ENCODE data around the gene TMEM144. TPM values are rescaled to one million over a fixed set of nuclear protein-coding genes. Genes with fewer than 3 reads are reported as not detected.
A peak's percentile ranks its signal among the peaks of the same experiment; 100 is the strongest.

TMEM144 gene
- total RNA-seq (2014; rRNA removed; shearing (Covaris generic)): 2.4 and 4.6 TPM in 2 replicates

- DNase-seq (ENCODE audit: low spot score): peak; percentile 88
Measured at GRCh38 chr4:158209825-158210807, at the start of gene TMEM144. TSS of gene TMEM144 (plus strand) at chr4:158210486. CDS start at chr4:158212668, 2,182 bp downstream.

GRCh38 chr4:158161551-158162354, 48.5 kb upstream of the TMEM144 start:
- peak; percentile 75 for DNase-seq (ENCODE audit: low spot score)

- DNase-seq (ENCODE audit: low spot score): no peak
Measured at GRCh38 chr4:158162631-158163030, 47.7 kb upstream of the TMEM144 start.

GRCh38 chr4:158163941-158164767, 46.1 kb upstream of the TMEM144 start:
- no peak for DNase-seq (ENCODE audit: low spot score)

- DNase-seq (ENCODE audit: low spot score): no peak
Measured at GRCh38 chr4:158164768-158165213, 45.5 kb upstream of the TMEM144 start.

- no peak for DNase-seq (ENCODE audit: low spot score)
Measured at GRCh38 chr4:158166701-158167100, 43.6 kb upstream of the TMEM144 start.

- DNase-seq (ENCODE audit: low spot score): no peak
Measured at GRCh38 chr4:158168606-158169005, 41.7 kb upstream of the TMEM144 start.

GRCh38 chr4:158169506-158169905, 40.8 kb upstream of the TMEM144 start:
- DNase-seq (ENCODE audit: low spot score): peak; percentile 22

GRCh38 chr4:158169931-158170690, 40.2 kb upstream of the TMEM144 start:
- peak; percentile 28 for DNase-seq (ENCODE audit: low spot score)

GRCh38 chr4:158170691-158171561, 39.4 kb upstream of the TMEM144 start:
- DNase-seq (ENCODE audit: low spot score): peak; percentile 34

- DNase-seq (ENCODE audit: low spot score): peak; percentile 79
Measured at GRCh38 chr4:158172261-158173258, 37.7 kb upstream of the TMEM144 start, which contains the start of gene GASK1B. TSS of gene GASK1B (minus strand) at chr4:158173025. CDS start at chr4:158171375, 1,650 bp downstream.

GRCh38 chr4:158176108-158176507, 34.2 kb upstream of the TMEM144 start:
- DNase-seq (ENCODE audit: low spot score): peak; percentile 55

GRCh38 chr4:158176776-158177175, 33.5 kb upstream of the TMEM144 start:
- no peak for DNase-seq (ENCODE audit: low spot score)

- no peak for DNase-seq (ENCODE audit: low spot score)
Measured at GRCh38 chr4:158179465-158179864, 30.8 kb upstream of the TMEM144 start.

- DNase-seq (ENCODE audit: low spot score): no peak
Measured at GRCh38 chr4:158181906-158182305, 28.4 kb upstream of the TMEM144 start.

- no peak for DNase-seq (ENCODE audit: low spot score)
Measured at GRCh38 chr4:158182736-158183135, 27.6 kb upstream of the TMEM144 start.

GRCh38 chr4:158186815-158187214, 23.5 kb upstream of the TMEM144 start:
- no peak for DNase-seq (ENCODE audit: low spot score)

- no peak for DNase-seq (ENCODE audit: low spot score)
Measured at GRCh38 chr4:158189422-158189821, 20.9 kb upstream of the TMEM144 start.

Data from HT-29 (cell line).